SK-N-SH (cell line): ENCODE measurements around the gene STIM1. TPM values are rescaled to one million over a fixed set of nuclear protein-coding genes. Genes with fewer than 3 reads are reported as not detected.

ENCODE experiments used
- CTCF ChIA-PET: fragments of 300-600, 350-600 bp; formaldehyde crosslinking; extraction: SDS; loops from one replicate; lab custom pipeline; 2021; lab: Yijun Ruan, JAX
- POLR2A ChIA-PET: fragments of 350-600 bp; sonication (Branson Sonifier 250); formaldehyde crosslinking; extraction: SDS; loops from one replicate; lab custom pipeline; 2020; ENCODE audit warnings: antibody characterized with exemption, inconsistent platforms; lab: Yijun Ruan, JAX
- DNase-seq: peaks from one replicate; pipeline ENCODE4 v3.0.0; 2012
- H2AFZ ChIP-seq: fragments of 200-600 bp; sonication (generic); 2 replicates; pipeline ENCODE4 v1.8.1; 2016; ENCODE audit warnings: antibody characterized with exemption, mild to moderate bottlenecking, low read depth
- H3F3A ChIP-seq: fragments of 200-600 bp; sonication (generic); replicated peaks from 2 replicates; pipeline ENCODE3; 2016; ENCODE audit warnings: antibody characterized with exemption, mild to moderate bottlenecking; ENCODE audit not compliant: insufficient read depth
- H3K27ac ChIP-seq, 2 experiments: fragments of 200-500 bp in 1 of 2; fragments of 200-600 bp in 1 of 2; sonication (Bioruptor generic) in 1 of 2; sonication (generic), shearing (Covaris generic) in 1 of 2; 2 replicates each; pipeline versions ENCODE4 v1.5.1 to v1.6.1; 2014 to 2016; ENCODE audit warnings: low read depth in 2 of 2, inconsistent platforms in 1 of 2, low read length in 1 of 2, mild to moderate bottlenecking in 1 of 2, mixed read lengths in 1 of 2
- H3K27me3 ChIP-seq: fragments of 200-600 bp; sonication (generic), shearing (Covaris generic); 2 replicates; pipeline ENCODE4 v1.6.1; 2016; ENCODE audit warnings: mixed run types; ENCODE audit not compliant: insufficient read depth
- H3K36me3 ChIP-seq, 2 experiments: fragments of 200-500 bp in 1 of 2; fragments of 200-600 bp in 1 of 2; sonication (Bioruptor generic) in 1 of 2; sonication (generic) in 1 of 2; replicated peaks in 1 of 2; 2 replicates each; pipeline versions ENCODE3 to v1.5.1; 2014 to 2016; ENCODE audit warnings: low read length in 1 of 2, mild to moderate bottlenecking in 1 of 2; ENCODE audit not compliant: insufficient read depth in 2 of 2, control insufficient read depth in 1 of 2
- H3K4me1 ChIP-seq, 2 experiments: fragments of 200-500 bp in 1 of 2; fragments of 200-600 bp in 1 of 2; sonication (Bioruptor generic) in 1 of 2; sonication (generic), shearing (Covaris generic) in 1 of 2; 2 replicates each; pipeline versions ENCODE4 v1.5.1 to v1.6.1; 2014 to 2016; ENCODE audit warnings: low read depth in 1 of 2, low read length in 1 of 2, mixed run types in 1 of 2; ENCODE audit not compliant: insufficient read depth in 2 of 2, control insufficient read depth in 1 of 2
- H3K4me2 ChIP-seq: fragments of 200-600 bp; sonication (generic), shearing (Covaris generic); 2 replicates; pipeline ENCODE4 v1.6.1; 2017; ENCODE audit warnings: mixed run types
- H3K4me3 ChIP-seq, 2 experiments: fragments of 200-500 bp in 1 of 2; fragments of 200-600 bp in 1 of 2; sonication (Bioruptor generic) in 1 of 2; sonication (generic), shearing (Covaris generic) in 1 of 2; 2 replicates each; pipeline versions ENCODE4 v1.5.1 to v1.8.1; 2014 to 2016; ENCODE audit warnings: low read depth in 2 of 2, inconsistent platforms in 1 of 2, low read length in 1 of 2, mild to moderate bottlenecking in 1 of 2, mixed read lengths in 1 of 2, moderate library complexity in 1 of 2
- H3K79me2 ChIP-seq: fragments of 200-600 bp; sonication (generic); 2 replicates; pipeline ENCODE4 v1.8.1; 2017; ENCODE audit warnings: mild to moderate bottlenecking; ENCODE audit not compliant: insufficient read depth
- H3K9ac ChIP-seq: fragments of 200-600 bp; sonication (generic); 2 replicates; pipeline ENCODE4 v1.6.1; 2017; ENCODE audit warnings: mixed run types
- H3K9me2 ChIP-seq: fragments of 200-600 bp; sonication (generic); 2 replicates; pipeline ENCODE4 v1.6.1; 2017; ENCODE audit warnings: mixed run types
- H3K9me3 ChIP-seq: fragments of 200-600 bp; sonication (generic); 2 replicates; pipeline ENCODE4 v1.6.1; 2017; ENCODE audit warnings: mixed run types, mild to moderate bottlenecking, moderate library complexity
- H4K20me1 ChIP-seq: fragments of 200-600 bp; sonication (generic); 2 replicates; pipeline ENCODE4 v1.6.1; 2017; ENCODE audit warnings: mild to moderate bottlenecking, mixed run types; ENCODE audit not compliant: insufficient read depth
- CHD2 ChIP-seq: fragments of 150-350 bp; IDR thresholded peaks from 2 replicates; pipeline ENCODE4 v1.6.1; 2018; ENCODE audit warnings: low read length; ENCODE audit not compliant: partially characterized antibody
- EZH2phosphoT487 ChIP-seq: fragments of 200-600 bp; sonication (generic); IDR thresholded peaks from 2 replicates; pipeline ENCODE4 v1.6.1; 2017; ENCODE audit warnings: low read depth, mixed run types, mild to moderate bottlenecking, antibody characterized with exemption, moderate library complexity, borderline replicate concordance
- FOSL2 ChIP-seq: IDR thresholded peaks from 2 replicates; pipeline ENCODE4 v1.4.0; 2012; ENCODE audit warnings: low read depth, mild to moderate bottlenecking, moderate library complexity, borderline replicate concordance
- FOXJ3 ChIP-seq: sonication (generic); formaldehyde crosslinking; IDR thresholded peaks from 2 replicates; pipeline ENCODE4 v1.5.1; 2020; ENCODE audit warnings: mild to moderate bottlenecking, missing genetic modification reagents
- GABPA ChIP-seq: IDR thresholded peaks from 2 replicates; pipeline ENCODE4 v1.4.0; 2012; ENCODE audit warnings: low read depth, mild to moderate bottlenecking
- MXI1 ChIP-seq: IDR thresholded peaks from 2 replicates; pipeline ENCODE4 v1.6.1; 2012; ENCODE audit warnings: mild to moderate bottlenecking, low read depth, low read length, improper control_type of control experiment
- NFIC ChIP-seq: IDR thresholded peaks from 2 replicates; pipeline ENCODE4 v1.4.0; 2012; ENCODE audit warnings: borderline replicate concordance
- NRF1 ChIP-seq: IDR thresholded peaks from 2 replicates; pipeline ENCODE4 v1.6.1; 2012; ENCODE audit warnings: low read depth, mild to moderate bottlenecking, low read length
- TAF1 ChIP-seq: IDR thresholded peaks from 2 replicates; pipeline ENCODE4 v1.6.1; 2012; ENCODE audit warnings: low read depth, mild to moderate bottlenecking, low read length, moderate library complexity, borderline replicate concordance
- TCF12 ChIP-seq: IDR thresholded peaks from 2 replicates; pipeline ENCODE4 v1.4.0; 2012
- YY1 ChIP-seq: IDR thresholded peaks from 2 replicates; pipeline ENCODE4 v1.4.0; 2012; ENCODE audit warnings: low read depth, mild to moderate bottlenecking
- WGBS: methylation state at CpG from one replicate; pipeline ENCODE4 v1.1.6; 2017; ENCODE audit warnings: low lambda C conversion rate; 5-methylcytosine and 5-hydroxymethylcytosine counted together
- polyA plus RNA-seq, 3 experiments: library from polyadenylated mRNA; depleted of rRNA; stranded (reverse); fragments of >200 nt; gene quantifications; 2 replicates each; pipeline ENCODE4 v1.2.3, GENCODE V29; 2012
- TF ChIP-seq, protein P1 (sequence below): IDR thresholded peaks from 2 replicates; pipeline ENCODE4 v1.4.0; 2012; ENCODE audit warnings: low read depth, borderline replicate concordance
- TF ChIP-seq, protein P2 (sequence below): IDR thresholded peaks from 2 replicates; pipeline ENCODE4 v1.6.1; 2012; ENCODE audit warnings: mild to moderate bottlenecking, low read depth, low read length, moderate library complexity

STIM1 gene
- polyA plus RNA-seq, 1 of the 3 experiments (the other 2 are of a cell fraction) = 29.5 TPM

DNA sequence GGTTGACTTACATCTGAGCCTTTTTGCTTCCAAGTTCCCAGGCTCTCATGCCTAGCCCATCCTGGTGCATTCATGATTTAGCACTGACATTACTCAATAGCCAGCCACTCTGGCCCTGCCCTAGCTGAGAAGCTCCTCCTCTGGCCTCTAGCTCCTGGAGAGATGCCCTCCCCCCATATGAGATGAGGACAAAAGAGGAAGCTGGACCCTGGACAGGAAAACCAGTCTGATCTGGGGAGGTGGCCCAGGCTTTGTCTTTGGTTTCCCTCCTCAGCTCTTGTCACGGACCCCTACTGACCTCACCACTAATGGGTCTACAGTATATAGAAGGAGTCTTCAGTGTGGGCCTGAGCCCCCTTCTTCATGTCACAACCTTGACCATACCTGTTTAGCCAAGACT is 17.7 kb upstream of the STIM1 start:
- peaks cover 84% of the 10 kb centered on the region for H3K79me2 ChIP-seq
- TF ChIP-seq MXI1 (no peak), EZH2phosphoT487 (no peak), FOSL2 (no peak), TAF1 (no peak), TCF12 (no peak), YY1 (no peak), NFIC (no peak), CHD2 (no peak), GABPA (no peak), NRF1 (no peak), FOXJ3 (CRISPR knock-in tag) (no peak)
- TF ChIP-seq, protein P1, sequence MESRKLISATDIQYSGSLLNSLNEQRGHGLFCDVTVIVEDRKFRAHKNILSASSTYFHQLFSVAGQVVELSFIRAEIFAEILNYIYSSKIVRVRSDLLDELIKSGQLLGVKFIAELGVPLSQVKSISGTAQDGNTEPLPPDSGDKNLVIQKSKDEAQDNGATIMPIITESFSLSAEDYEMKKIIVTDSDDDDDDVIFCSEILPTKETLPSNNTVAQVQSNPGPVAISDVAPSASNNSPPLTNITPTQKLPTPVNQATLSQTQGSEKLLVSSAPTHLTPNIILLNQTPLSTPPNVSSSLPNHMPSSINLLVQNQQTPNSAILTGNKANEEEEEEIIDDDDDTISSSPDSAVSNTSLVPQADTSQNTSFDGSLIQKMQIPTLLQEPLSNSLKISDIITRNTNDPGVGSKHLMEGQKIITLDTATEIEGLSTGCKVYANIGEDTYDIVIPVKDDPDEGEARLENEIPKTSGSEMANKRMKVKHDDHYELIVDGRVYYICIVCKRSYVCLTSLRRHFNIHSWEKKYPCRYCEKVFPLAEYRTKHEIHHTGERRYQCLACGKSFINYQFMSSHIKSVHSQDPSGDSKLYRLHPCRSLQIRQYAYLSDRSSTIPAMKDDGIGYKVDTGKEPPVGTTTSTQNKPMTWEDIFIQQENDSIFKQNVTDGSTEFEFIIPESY = no peak
- TF ChIP-seq, protein P2, sequence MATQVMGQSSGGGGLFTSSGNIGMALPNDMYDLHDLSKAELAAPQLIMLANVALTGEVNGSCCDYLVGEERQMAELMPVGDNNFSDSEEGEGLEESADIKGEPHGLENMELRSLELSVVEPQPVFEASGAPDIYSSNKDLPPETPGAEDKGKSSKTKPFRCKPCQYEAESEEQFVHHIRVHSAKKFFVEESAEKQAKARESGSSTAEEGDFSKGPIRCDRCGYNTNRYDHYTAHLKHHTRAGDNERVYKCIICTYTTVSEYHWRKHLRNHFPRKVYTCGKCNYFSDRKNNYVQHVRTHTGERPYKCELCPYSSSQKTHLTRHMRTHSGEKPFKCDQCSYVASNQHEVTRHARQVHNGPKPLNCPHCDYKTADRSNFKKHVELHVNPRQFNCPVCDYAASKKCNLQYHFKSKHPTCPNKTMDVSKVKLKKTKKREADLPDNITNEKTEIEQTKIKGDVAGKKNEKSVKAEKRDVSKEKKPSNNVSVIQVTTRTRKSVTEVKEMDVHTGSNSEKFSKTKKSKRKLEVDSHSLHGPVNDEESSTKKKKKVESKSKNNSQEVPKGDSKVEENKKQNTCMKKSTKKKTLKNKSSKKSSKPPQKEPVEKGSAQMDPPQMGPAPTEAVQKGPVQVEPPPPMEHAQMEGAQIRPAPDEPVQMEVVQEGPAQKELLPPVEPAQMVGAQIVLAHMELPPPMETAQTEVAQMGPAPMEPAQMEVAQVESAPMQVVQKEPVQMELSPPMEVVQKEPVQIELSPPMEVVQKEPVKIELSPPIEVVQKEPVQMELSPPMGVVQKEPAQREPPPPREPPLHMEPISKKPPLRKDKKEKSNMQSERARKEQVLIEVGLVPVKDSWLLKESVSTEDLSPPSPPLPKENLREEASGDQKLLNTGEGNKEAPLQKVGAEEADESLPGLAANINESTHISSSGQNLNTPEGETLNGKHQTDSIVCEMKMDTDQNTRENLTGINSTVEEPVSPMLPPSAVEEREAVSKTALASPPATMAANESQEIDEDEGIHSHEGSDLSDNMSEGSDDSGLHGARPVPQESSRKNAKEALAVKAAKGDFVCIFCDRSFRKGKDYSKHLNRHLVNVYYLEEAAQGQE = no peak
- ChIA-PET CTCF (interaction anchor here (0.8 to 12.1 kb wide), 5 partner anchors 9 to 236 kb away, joined by 3 to 134 read pairs (median 5); partner anchors contain the start of gene STIM1), POLR2A (no interaction called here)
- peaks cover 4% of the 10 kb centered on the region for H3F3A ChIP-seq
- peaks cover 3 to 4% of the 10 kb centered on the region in 2 experiments for H3K36me3 ChIP-seq
- H3K9me2 ChIP-seq = no peaks in the 10 kb centered on the region
- no peak overlapping the region for H3K9ac ChIP-seq
- H4K20me1 ChIP-seq = peaks cover 66% of the 10 kb centered on the region
- no peak overlapping the region for H3K27ac ChIP-seq
- H3K4me2 ChIP-seq = 0 out of 2 replicates have a peak overlapping the region, but pooled peaks have one; percentile 96
- H3K27me3 ChIP-seq = no peaks in the 10 kb centered on the region
- no peak for DNase-seq
- H3K4me3 ChIP-seq = no peak overlapping the region
- peaks cover 5 to 20% of the 10 kb centered on the region in 2 experiments; a peak in 2 of 4 replicates for H3K4me1 ChIP-seq
- no peak overlapping the region for H2AFZ ChIP-seq
- WGBS = 100% methylated on average over 1 of the region's 1 CpG
- no peaks in the 10 kb centered on the region for H3K9me3 ChIP-seq
